Peyer's patch (tissue), 4 donors: ENCODE data around the gene SOD2. TPM values are rescaled to one million over a fixed set of nuclear protein-coding genes. Genes with fewer than 3 reads are reported as not detected.

Experiments used
- DNase-seq, 3 donors: peaks; one replicate each; pipeline ENCODE4 v3.0.0-alpha.2; 2017 to 2019
- H3K27ac ChIP-seq, 4 donors: fragments of 200-600 bp; sonication (generic); one replicate each; pipeline ENCODE4 v1.5.1; 2016 to 2019
- H3K27me3 ChIP-seq, 2 donors: fragments of 200-600 bp; sonication (generic); one replicate each; pipeline ENCODE4 v1.5.1; 2019
- H3K36me3 ChIP-seq, 3 donors: fragments of 200-600 bp; sonication (generic); one replicate each; pipeline ENCODE4 v1.5.1; 2016 to 2019
- H3K4me1 ChIP-seq, 4 donors: fragments of 200-600 bp; sonication (generic); one replicate each; pipeline ENCODE4 v1.5.1; 2016 to 2019
- H3K4me3 ChIP-seq, 4 donors: fragments of 200-600 bp; sonication (generic); 1 replicate in 3 of 4; 2 replicates in 1 of 4; pipeline ENCODE4 v1.5.1; 2016 to 2019; ENCODE audit warnings: mild to moderate bottlenecking in 1 of 4
- H3K9me3 ChIP-seq, 4 donors: fragments of 200-600 bp; sonication (generic); one replicate each; pipeline ENCODE4 v1.5.1; 2016 to 2019; ENCODE audit warnings: mild to moderate bottlenecking in 1 of 4
- CTCF ChIP-seq, 6 experiments: fragments of 450-650 bp in 4 of 6; fragments of 200-600 bp in 2 of 6; sonication (generic) in 1 of 6; IDR thresholded peaks; one replicate each; pipeline ENCODE4 v1.5.1; 2017 to 2019; ENCODE audit warnings: antibody characterized with exemption in 6 of 6, mild to moderate bottlenecking in 3 of 6, moderate library complexity in 1 of 6
- POLR2A ChIP-seq, 2 donors: fragments of 450-650 bp; IDR thresholded peaks; one replicate each; pipeline ENCODE4 v1.5.1; 2017; ENCODE audit warnings: antibody characterized with exemption in 2 of 2, mild to moderate bottlenecking in 2 of 2, moderate library complexity in 2 of 2
- small RNA-seq, 2 donors: library from RNA; depleted of rRNA; stranded (forward); fragments of <200 nt; gene quantifications; one replicate each; pipeline ENCODE3, GENCODE V24; 2016
- total RNA-seq, 4 donors: library from RNA; depleted of rRNA; stranded (reverse); fragments of >200 nt; gene quantifications; one replicate each; pipeline ENCODE4 v1.1.0, GENCODE V29; 2016

The SOD2 gene
- total RNA-seq, 4 donors from 2014 or later: 85.0 to 156 (median 103) TPM

- Histone ChIP-seq H3K9me3 (no peaks in the 10 kb centered on the region), H3K4me3 (no peak overlapping the region), H3K27ac (no peak overlapping the region), H3K36me3 (no peaks in the 10 kb centered on the region), H3K27me3 (no peaks in the 10 kb centered on the region), H3K4me1 (no peaks in the 10 kb centered on the region)
- TF ChIP-seq CTCF (IDR thresholded peaks at IDR 0.05): no peak
- TF ChIP-seq POLR2A (IDR thresholded peaks at IDR 0.05): no peak
- DNase-seq: no peak
These were observed 43.6 kb downstream of the SOD2 start for GRCh38 chr6:159649441-159649840.

GRCh38 chr6:159646733-159647132 is 46.3 kb downstream of the SOD2 start:
- Histone ChIP-seq H3K27ac (no peak overlapping the region), H3K27me3 (no peaks in the 10 kb centered on the region), H3K9me3 (no peaks in the 10 kb centered on the region), H3K36me3 (no peaks in the 10 kb centered on the region), H3K4me1 (no peaks in the 10 kb centered on the region), H3K4me3 (no peak overlapping the region)
- TF ChIP-seq CTCF (IDR thresholded peaks at IDR 0.05) (no peak), POLR2A (IDR thresholded peaks at IDR 0.05) (no peak)
- no peak for DNase-seq

GRCh38 chr6:159646116-159646515 is 46.9 kb downstream of the SOD2 start:
- no peaks in the 10 kb centered on the region for H3K9me3 ChIP-seq
- no peaks in the 10 kb centered on the region for H3K27me3 ChIP-seq
- H3K4me3 ChIP-seq: no peak overlapping the region
- DNase-seq: no peak
- no peaks in the 10 kb centered on the region for H3K4me1 ChIP-seq
- TF ChIP-seq CTCF (IDR thresholded peaks at IDR 0.05): no peak
- TF ChIP-seq POLR2A (IDR thresholded peaks at IDR 0.05): no peak
- H3K27ac ChIP-seq: no peak overlapping the region
- no peaks in the 10 kb centered on the region for H3K36me3 ChIP-seq

GRCh38 chr6:159645640-159646039 is 47.4 kb downstream of the SOD2 start:
- TF ChIP-seq POLR2A (IDR thresholded peaks at IDR 0.05): no peak
- TF ChIP-seq CTCF (IDR thresholded peaks at IDR 0.05): no peak
- DNase-seq: no peak
- no peaks in the 10 kb centered on the region for H3K36me3 ChIP-seq

More at GRCh38 chr6:159645640-159646039, 47.4 kb downstream of the SOD2 start:
- H3K27ac ChIP-seq: no peak overlapping the region
- H3K27me3 ChIP-seq: no peaks in the 10 kb centered on the region
- no peak overlapping the region for H3K4me3 ChIP-seq
- no peaks in the 10 kb centered on the region for H3K9me3 ChIP-seq
- H3K4me1 ChIP-seq: no peaks in the 10 kb centered on the region

Small RNA genes lying within 50 kb of the gene (small RNA-seq; reads per million reads assigned to genes)
- gene RNU4ATAC18P: 0 reads per million in 2 donors

Other genes with a start within 250 kb of the SOD2 start
- gene WTAP, start 34.3 kb upstream of the SOD2 start, total RNA-seq: 100 to 1,000 TPM in 1 of 4 donors, 10 to 100 TPM in 3; 65.0 to 105 (median 88.5) TPM
- 10 to 100 TPM in 3 of 4 donors, 1 to 10 TPM in 1; 6.6 to 22.2 (median 16.5) TPM for gene ACAT2, start 68.8 kb upstream of the SOD2 start, total RNA-seq
- gene TCP1, start 96.4 kb upstream of the SOD2 start, total RNA-seq: 100 to 1,000 TPM in 3 of 4 donors, 10 to 100 TPM in 1; 68.8 to 233 (median 135) TPM
- 10 to 100 TPM; 25.1 to 58.5 (median 35.7) TPM for gene MRPL18, start 97.2 kb upstream of the SOD2 start, total RNA-seq
- gene PNLDC1, start 107.0 kb upstream of the SOD2 start, total RNA-seq: not detected
- not detected for gene MAS1, start 197.7 kb upstream of the SOD2 start, total RNA-seq